Upper lobe of right lung (tissue), 1 donor: ENCODE measurements around the gene SAMD4B. TPM values are rescaled to one million over a fixed set of nuclear protein-coding genes. Genes with fewer than 3 reads are reported as not detected.

Source experiments
- ATAC-seq: fragments of 200-7000 bp; cut with Tn5 transposase; one replicate; pipeline ENCODE4 v1.9.1; 2020; ENCODE audit warnings: mild to moderate bottlenecking, moderate library complexity
- DNase-seq: peaks from one replicate; pipeline ENCODE4 v3.0.0-alpha.2; 2020
- H3K27ac ChIP-seq: fragments of 200-600 bp; one replicate; pipeline ENCODE4 v1.8.0; 2022
- H3K27me3 ChIP-seq: fragments of 200-600 bp; one replicate; pipeline ENCODE4 v1.8.0; 2022; ENCODE audit warnings: mild to moderate bottlenecking
- H3K36me3 ChIP-seq: fragments of 200-600 bp; one replicate; pipeline ENCODE4 v1.8.0; 2022
- H3K4me1 ChIP-seq: fragments of 200-600 bp; one replicate; pipeline ENCODE4 v1.8.0; 2022
- H3K4me3 ChIP-seq: fragments of 200-600 bp; one replicate; pipeline ENCODE4 v1.8.0; 2022; ENCODE audit warnings: mild to moderate bottlenecking
- H3K9me3 ChIP-seq: fragments of 200-600 bp; one replicate; pipeline ENCODE4 v1.8.0; 2022
- intact Hi-C: fragments of 100-400 bp; cut with DNase I; formaldehyde crosslinking; loops from one replicate; pipeline ENCODE4 v1.11.0; 2022
- microRNA-seq: library from miRNA; unstranded; fragments of <30 nt; microRNA quantifications from one replicate; pipeline ENCODE4 v1.2.0, GENCODE V29; 2020; ENCODE audit warnings: borderline microRNAs expressed
- total RNA-seq: library from RNA; stranded (reverse); fragmentation: NEBNext Ultra II Directional; extraction: Animal tissue kit (Norgen Biotek cat#: 25700); gene quantifications from one replicate; pipeline ENCODE4 v1.2.1, GENCODE V29; 2021
- TF ChIP-seq, protein P1 (sequence below): fragments of 200-600 bp; IDR thresholded peaks from one replicate; pipeline ENCODE4 v1.8.0; 2022; ENCODE audit warnings: antibody characterized with exemption
- donor health status: DM: no; HTN: yes; CAD: no; lungs with severe emphysema.

Gene SAMD4B
- total RNA-seq, 1 donor from 2014 or later, result 81.2 TPM

DNA sequence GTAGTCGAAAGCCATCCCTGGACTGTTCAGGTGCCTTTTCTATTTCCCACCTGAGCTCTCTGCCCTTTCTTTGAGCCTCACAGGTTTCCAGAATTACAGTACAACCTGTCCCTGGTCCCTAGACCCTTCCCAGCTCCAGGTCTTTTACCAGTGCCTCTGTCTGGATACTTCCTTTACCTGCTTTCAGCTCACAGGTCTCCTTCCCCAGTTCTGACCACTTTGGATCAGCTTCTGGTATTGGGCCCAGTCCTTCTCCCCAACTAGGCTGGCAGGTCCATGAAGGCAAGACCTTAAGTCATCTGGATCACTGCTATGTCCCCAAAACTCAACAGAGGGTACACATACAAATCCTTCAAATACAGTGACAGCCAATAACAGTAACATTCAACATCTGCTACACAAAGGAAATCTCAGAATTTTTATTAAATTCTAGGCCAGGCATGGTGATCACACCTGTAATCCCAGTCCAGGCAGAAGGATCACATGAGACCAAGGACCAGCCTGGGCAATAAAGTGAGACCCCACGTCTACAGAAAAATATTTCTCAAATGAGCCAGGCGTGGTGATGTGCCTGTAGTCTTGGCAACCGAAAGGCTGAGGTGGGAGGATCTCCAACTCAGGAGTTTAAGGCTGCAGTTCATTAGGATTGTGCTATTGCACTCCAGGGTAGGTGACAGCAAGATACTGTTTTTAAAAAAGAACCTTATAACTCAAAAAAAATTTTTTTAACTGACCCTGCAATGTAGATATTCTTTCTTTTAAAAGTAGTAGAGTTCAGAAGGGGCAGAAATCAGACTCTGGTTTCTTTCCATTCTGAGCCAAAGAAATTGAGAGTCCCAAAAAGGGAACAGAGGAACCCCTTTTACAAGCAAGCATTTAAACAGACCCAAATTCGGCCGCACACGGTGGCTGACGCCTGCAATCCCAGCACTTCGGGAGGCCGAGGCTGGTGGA is 92.2 kb downstream of the SAMD4B start:
- Histone ChIP-seq H3K4me1 (peaks cover 35% of the 10 kb centered on the region), H3K27ac (peak overlapping the region; percentile 93), H3K4me3 (peak overlapping the region; percentile 92), H3K27me3 (no peaks in the 10 kb centered on the region), H3K9me3 (no peaks in the 10 kb centered on the region), H3K36me3 (peaks cover 33% of the 10 kb centered on the region)
- no peak for DNase-seq
- TF ChIP-seq, protein P1, sequence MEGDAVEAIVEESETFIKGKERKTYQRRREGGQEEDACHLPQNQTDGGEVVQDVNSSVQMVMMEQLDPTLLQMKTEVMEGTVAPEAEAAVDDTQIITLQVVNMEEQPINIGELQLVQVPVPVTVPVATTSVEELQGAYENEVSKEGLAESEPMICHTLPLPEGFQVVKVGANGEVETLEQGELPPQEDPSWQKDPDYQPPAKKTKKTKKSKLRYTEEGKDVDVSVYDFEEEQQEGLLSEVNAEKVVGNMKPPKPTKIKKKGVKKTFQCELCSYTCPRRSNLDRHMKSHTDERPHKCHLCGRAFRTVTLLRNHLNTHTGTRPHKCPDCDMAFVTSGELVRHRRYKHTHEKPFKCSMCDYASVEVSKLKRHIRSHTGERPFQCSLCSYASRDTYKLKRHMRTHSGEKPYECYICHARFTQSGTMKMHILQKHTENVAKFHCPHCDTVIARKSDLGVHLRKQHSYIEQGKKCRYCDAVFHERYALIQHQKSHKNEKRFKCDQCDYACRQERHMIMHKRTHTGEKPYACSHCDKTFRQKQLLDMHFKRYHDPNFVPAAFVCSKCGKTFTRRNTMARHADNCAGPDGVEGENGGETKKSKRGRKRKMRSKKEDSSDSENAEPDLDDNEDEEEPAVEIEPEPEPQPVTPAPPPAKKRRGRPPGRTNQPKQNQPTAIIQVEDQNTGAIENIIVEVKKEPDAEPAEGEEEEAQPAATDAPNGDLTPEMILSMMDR, result no peak
- intact Hi-C loops, result no loop called here
- ATAC-seq, result no peak

Small RNA genes within 50 kb of the gene (microRNA-seq; reads per million reads assigned to microRNA genes)
- not detected for gene MIR4530

Other genes starting within 250 kb of the SAMD4B start
- 72.8 TPM for gene PAK4, start 216.6 kb upstream of the SAMD4B start, total RNA-seq
- 0.46 TPM for gene NCCRP1, start 145.5 kb upstream of the SAMD4B start, total RNA-seq
- not detected for gene SYCN, start 138.2 kb upstream of the SAMD4B start, total RNA-seq
- not detected for gene IFNL3, start 97.4 kb upstream of the SAMD4B start, total RNA-seq
- not detected for gene IFNL4, start 93.6 kb upstream of the SAMD4B start, total RNA-seq
- not detected for gene IFNL2, start 74.0 kb upstream of the SAMD4B start, total RNA-seq
- gene IFNL1, start 46.0 kb upstream of the SAMD4B start, total RNA-seq, result not detected
- gene LRFN1, start 21.6 kb upstream of the SAMD4B start, total RNA-seq, result 2.2 TPM
- 113 TPM for gene GMFG, start 6.4 kb upstream of the SAMD4B start, total RNA-seq
- gene PAF1, start 48.7 kb downstream of the SAMD4B start, total RNA-seq, result 33.3 TPM
- gene MED29, start 49.0 kb downstream of the SAMD4B start, total RNA-seq, result 28.8 TPM
- gene ZFP36, start 64.4 kb downstream of the SAMD4B start, total RNA-seq, result 224 TPM
- gene PLEKHG2, start 70.2 kb downstream of the SAMD4B start, total RNA-seq, result 32.4 TPM
- gene RPS16, start 93.5 kb downstream of the SAMD4B start, total RNA-seq, result 1,446 TPM
- gene SUPT5H, start 103.2 kb downstream of the SAMD4B start, total RNA-seq, result 98.4 TPM
- gene TIMM50, start 138.4 kb downstream of the SAMD4B start, total RNA-seq, result 43.9 TPM
- not detected for gene DLL3, start 156.5 kb downstream of the SAMD4B start, total RNA-seq
- gene SELENOV, start 172.7 kb downstream of the SAMD4B start, total RNA-seq, result not detected
- 2.4 TPM for gene EID2B, start 190.4 kb downstream of the SAMD4B start, total RNA-seq
- gene EID2, start 197.7 kb downstream of the SAMD4B start, total RNA-seq, result 13.5 TPM